ENCODE data around the gene IRF1.

Gene IRF1

DNA sequence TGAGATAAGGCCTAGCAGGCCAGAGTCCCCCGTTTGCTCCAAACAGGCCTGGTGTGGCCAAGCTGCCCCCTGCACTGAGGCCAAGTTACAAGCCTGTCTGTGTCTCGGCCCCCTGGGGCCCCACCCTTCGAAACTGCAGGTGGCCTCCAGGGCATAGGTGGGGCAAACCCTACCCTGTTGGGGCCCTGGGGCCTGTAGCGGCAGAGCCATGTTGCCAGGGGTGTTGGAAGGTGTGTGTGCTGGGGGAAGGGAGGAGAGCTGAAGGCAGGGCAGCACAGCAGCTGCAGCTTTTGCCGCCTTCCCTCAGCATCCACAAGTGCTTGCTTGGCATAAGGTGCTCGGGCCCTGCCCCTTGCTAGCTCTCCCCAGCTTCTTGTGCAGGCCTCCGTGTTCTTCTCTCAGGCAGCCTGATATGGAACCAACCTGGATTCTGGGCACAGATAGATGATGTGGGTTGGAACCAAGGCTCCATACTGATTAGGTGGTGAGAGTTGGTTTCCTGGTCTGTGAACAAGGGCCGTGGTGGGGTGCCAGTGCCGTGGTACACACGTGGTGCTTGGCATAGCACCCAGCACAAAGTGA, 12.7 kb downstream of the IRF1 start:
- H3K27ac Mint-ChIP-seq, result peak overlapping the region; percentile 87
- H3K27me3 Mint-ChIP-seq (ENCODE audit: low read depth), result no peaks in the 10 kb centered on the region
- H3K36me3 Mint-ChIP-seq (ENCODE audit: low read depth), result peaks cover 33% of the 10 kb centered on the region
- no peak overlapping the region for H3K4me3 Mint-ChIP-seq
- H3K4me1 Mint-ChIP-seq (ENCODE audit: low read depth), result peaks cover 56% of the 10 kb centered on the region
- H3K9me3 Mint-ChIP-seq, result no peaks in the 10 kb centered on the region

DNA sequence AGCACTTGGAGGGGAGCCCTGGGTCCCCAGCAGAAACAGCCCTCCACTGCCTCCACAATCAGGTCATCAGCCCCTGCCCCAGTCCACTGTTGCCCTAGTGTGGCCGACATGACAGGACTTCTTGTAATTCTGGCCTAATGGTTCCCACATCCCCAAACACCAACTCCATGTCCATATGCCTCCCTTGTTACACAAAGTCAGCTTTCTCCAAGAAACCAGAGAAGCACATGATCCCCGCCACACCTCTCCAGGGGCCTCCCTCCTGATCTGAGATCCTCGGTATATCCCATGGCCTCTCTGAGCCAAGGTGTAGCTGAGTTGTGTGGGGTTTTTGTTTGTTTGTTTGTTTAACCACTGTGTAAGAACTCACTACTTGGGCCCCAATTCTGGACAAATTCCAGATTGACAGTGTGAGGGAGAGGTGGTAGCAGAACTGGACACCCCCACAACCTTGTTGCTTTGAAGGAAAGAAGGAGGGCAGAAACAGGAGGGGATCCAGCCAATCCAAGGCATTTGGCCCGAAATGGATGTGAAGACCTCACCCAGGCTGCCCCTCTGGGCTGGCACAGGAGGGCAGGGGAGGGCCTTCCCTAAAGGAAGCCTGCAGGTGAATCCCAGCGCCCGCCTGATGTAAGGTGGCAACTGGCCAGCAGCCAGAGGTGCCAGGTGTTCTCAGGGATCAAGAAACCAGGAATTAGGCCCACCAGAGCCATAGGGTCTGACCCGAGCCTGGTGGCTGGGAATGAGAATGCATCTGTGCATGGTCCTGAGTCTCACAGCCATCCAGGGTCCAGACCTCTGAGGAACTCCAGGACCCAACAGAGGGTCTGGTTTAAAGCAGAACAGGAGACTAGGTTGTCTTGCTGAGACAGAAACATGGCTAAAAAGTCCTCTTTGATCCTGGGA, 13.4 kb downstream of the IRF1 start:
- Mint-ChIP-seq H3K27ac (peak overlapping the region; percentile 80), H3K9me3 (no peaks in the 10 kb centered on the region), H3K36me3 (ENCODE audit: low read depth) (peaks cover 30% of the 10 kb centered on the region), H3K4me3 (no peak overlapping the region), H3K4me1 (ENCODE audit: low read depth) (peaks cover 55% of the 10 kb centered on the region), H3K27me3 (ENCODE audit: low read depth) (no peaks in the 10 kb centered on the region)

DNA sequence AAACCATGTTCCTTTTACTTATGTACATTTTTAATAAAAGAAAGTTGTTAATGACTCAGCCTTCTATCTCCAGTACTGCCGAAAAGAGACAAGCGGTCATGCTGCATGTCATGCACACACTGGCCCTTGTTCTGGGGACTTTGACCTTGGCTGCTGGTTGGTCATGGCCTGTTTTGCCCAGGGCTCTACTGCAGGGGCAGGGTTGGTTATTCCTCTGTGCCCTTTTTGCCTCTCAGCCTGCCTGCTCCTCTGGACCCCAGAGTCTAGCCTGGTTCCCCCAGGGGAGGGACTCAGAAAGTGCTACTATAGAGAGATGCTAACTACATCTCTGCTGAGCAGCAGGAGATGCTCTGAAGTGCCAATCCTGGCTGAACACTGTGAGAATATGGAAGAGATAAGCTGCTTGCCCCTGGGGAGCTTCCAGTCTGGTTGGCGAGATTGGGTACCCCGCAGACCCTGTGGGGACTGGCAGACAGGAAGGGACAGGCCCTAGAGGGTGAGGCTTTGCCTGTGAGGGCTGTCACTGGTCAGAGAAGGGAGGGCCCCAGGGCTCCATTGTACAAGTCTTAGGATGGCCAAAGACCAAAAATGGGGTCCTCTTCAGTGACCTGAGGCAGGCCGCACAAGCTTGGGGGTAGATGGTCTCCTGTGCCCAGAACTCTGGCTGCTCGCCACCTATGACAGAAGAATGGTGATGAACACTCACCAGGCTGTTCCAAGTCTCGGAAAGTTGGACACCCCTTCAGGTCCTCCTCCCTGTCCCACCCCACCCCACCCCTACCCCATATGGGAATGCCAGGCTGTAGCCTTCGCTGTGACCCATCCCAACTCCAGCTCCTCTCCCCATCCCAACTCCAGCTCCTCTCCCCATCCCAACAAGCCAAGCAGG, 14.3 kb downstream of the IRF1 start:
- Mint-ChIP-seq H3K9me3 (no peaks in the 10 kb centered on the region), H3K27me3 (ENCODE audit: low read depth) (no peaks in the 10 kb centered on the region), H3K27ac (peak overlapping the region; percentile 84), H3K36me3 (ENCODE audit: low read depth) (peaks cover 31% of the 10 kb centered on the region), H3K4me1 (ENCODE audit: low read depth) (peaks cover 60% of the 10 kb centered on the region), H3K4me3 (no peak overlapping the region)

DNA sequence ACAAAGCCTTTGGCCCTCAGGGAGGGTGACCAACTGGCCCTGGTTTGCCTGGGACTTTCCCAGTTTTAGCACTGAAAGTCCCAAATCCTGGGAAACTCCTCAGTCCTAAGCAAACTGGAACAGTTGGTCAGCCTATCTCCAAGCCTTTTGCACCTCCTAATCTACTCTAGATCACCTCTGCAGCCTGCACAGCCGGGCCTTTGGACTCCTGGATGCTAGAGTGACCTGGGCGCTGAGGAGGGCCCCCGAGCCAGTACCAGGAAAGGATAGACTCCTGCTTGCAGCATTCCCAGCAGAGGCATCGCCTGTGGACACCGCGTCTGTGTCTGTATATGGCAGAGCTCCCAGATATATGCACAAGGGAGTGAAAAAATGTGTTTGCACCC, 15.1 kb downstream of the IRF1 start:
- Mint-ChIP-seq H3K9me3 (no peaks in the 10 kb centered on the region), H3K36me3 (ENCODE audit: low read depth) (peaks cover 33% of the 10 kb centered on the region), H3K27me3 (ENCODE audit: low read depth) (no peaks in the 10 kb centered on the region), H3K27ac (peak overlapping the region; percentile 84), H3K4me1 (ENCODE audit: low read depth) (peaks cover 62% of the 10 kb centered on the region), H3K4me3 (no peak overlapping the region)

DNA sequence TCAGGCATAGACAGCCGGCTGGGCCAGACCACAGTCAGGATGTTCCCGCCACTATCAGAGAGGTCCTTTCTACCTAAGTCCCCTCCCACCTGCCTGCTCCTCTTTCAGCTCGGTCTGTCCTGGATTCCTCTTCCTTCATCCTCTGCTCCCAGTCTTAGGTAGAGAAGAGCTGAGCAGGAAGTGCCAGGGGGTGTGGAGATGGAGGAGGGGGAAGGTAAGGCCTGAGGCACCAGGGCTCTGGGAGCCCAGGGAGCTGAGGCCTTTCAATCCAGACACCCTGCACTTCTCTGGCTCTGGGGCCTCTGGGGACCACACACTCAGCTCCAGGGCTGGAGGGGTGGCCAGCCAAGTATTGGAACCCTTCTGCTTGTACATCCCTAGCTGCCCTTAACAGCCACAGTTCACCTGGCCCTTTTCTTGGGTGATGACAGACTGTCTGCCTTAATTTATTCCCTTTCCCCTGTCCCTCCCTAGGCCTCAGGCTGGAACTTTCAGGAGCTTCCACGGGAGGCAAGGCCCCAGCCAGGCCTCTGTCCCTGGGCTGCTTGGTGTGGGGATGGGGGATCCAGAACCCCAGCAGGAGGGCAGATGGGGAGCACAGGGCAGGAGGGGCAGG, 15.6 kb downstream of the IRF1 start:
- Mint-ChIP-seq H3K4me3 (no peak overlapping the region), H3K9me3 (no peaks in the 10 kb centered on the region), H3K4me1 (ENCODE audit: low read depth) (peaks cover 66% of the 10 kb centered on the region), H3K36me3 (ENCODE audit: low read depth) (peaks cover 35% of the 10 kb centered on the region), H3K27me3 (ENCODE audit: low read depth) (no peaks in the 10 kb centered on the region), H3K27ac (peak overlapping the region; percentile 98)

DNA sequence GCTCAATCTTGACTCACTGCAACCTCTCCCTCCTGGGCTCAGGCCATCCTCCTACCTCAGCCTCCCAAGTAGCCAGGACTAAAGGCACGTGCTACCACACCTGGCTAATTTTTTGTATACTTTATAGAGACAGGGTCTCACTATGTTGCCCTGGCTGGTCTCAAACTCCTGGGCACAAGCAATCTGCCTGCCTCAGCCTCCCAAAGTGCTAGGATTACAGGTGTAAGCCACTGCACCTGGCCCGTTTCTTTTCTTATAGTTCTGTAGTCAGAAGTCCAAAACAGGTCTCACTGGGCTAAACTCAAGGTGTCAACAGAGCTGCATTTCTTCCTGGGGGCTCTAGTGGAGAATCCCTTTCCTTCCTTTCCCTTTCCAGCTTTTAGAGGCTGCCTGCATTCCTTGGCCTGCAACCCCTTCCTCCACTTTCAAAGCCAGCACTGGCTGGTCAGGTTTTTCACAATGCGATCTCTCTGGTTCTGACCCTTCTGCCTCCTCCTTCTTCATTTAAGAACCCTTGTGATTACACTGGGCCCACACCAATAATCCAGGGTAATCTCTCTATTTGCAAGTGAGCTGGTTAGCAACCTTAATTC, 16.3 kb downstream of the IRF1 start:
- peak overlapping the region; percentile 98 for H3K27ac Mint-ChIP-seq
- no peaks in the 10 kb centered on the region for H3K27me3 Mint-ChIP-seq (ENCODE audit: low read depth)
- H3K9me3 Mint-ChIP-seq, result no peaks in the 10 kb centered on the region
- H3K4me3 Mint-ChIP-seq, result peak overlapping the region; percentile 25
- H3K36me3 Mint-ChIP-seq (ENCODE audit: low read depth), result peaks cover 38% of the 10 kb centered on the region
- H3K4me1 Mint-ChIP-seq (ENCODE audit: low read depth), result peaks cover 67% of the 10 kb centered on the region

DNA sequence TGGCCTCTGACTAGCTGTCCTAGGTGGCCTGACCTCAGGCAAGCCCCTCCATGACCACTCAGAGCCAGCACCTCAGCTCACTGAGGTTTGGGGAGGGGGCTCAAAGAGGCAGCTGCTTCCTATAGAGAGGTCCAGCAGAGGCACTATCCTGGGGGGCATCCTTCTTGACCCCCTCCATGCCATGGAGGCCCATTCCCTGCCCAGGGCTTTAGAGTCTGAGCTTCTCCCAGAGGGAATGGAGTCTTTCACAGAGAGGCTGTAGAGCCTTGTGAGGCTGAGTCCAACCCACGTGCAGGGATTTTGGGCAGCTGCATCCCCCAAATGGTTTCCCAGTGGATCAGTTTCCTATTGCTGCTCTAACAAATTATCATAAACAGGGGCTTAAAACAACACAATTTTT, 16.9 kb downstream of the IRF1 start:
- Mint-ChIP-seq H3K27ac (peak overlapping the region; percentile 98), H3K36me3 (ENCODE audit: low read depth) (peaks cover 43% of the 10 kb centered on the region), H3K9me3 (no peaks in the 10 kb centered on the region), H3K4me1 (ENCODE audit: low read depth) (peaks cover 69% of the 10 kb centered on the region), H3K27me3 (ENCODE audit: low read depth) (no peaks in the 10 kb centered on the region), H3K4me3 (peak overlapping the region; percentile 58)

DNA sequence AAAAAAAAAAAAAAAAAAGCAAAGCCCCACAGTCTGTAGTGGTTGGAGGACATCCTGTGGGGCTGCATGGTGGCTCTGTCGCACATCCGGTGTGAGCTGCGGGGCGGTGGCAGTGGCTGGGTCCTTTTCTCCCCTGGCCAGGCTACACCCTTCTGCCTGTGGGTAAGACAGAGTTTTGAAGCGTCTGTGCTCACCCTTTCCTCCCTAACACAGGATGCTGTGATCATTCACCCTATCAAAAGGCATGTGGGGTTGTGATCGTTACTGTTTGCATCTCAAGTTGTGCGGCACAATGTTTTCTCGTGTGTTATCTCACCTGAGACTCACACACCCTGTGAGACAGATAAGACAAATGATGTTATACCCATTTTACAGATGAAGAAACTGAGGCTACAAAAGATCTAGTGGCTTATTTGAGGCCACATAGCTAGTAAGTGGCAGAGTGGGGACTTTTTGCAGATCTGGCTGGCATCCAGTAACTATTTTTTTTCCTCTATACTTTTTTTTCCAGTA, 17.5 kb downstream of the IRF1 start:
- Mint-ChIP-seq H3K9me3 (no peaks in the 10 kb centered on the region), H3K27ac (peak overlapping the region; percentile 98), H3K27me3 (ENCODE audit: low read depth) (no peaks in the 10 kb centered on the region), H3K4me1 (ENCODE audit: low read depth) (peaks cover 69% of the 10 kb centered on the region), H3K4me3 (peak overlapping the region; percentile 58), H3K36me3 (ENCODE audit: low read depth) (peaks cover 44% of the 10 kb centered on the region)

DNA sequence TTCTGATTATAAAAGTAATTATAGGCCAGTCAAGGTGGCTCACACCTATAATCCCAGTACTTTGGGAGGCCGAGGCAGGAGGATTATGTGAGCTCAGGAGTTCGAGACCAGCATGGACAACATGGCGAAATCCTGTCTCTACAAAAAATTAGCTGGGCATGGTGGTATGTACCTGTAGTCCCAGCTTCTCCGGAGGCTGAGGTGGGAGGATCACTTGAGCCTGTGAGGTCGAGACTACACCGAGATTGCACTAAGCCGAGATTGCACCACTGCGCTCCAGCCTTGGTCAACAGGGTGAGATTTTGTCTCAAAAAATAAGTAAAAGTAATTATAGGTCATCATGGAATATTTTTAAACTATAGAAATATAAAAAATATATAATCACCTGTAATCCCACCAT, 18.1 kb downstream of the IRF1 start:
- H3K4me1 Mint-ChIP-seq (ENCODE audit: low read depth), result peaks cover 74% of the 10 kb centered on the region
- H3K36me3 Mint-ChIP-seq (ENCODE audit: low read depth), result peaks cover 44% of the 10 kb centered on the region
- no peaks in the 10 kb centered on the region for H3K9me3 Mint-ChIP-seq
- H3K4me3 Mint-ChIP-seq, result no peak overlapping the region
- peak overlapping the region; percentile 70 for H3K27ac Mint-ChIP-seq
- no peaks in the 10 kb centered on the region for H3K27me3 Mint-ChIP-seq (ENCODE audit: low read depth)

DNA sequence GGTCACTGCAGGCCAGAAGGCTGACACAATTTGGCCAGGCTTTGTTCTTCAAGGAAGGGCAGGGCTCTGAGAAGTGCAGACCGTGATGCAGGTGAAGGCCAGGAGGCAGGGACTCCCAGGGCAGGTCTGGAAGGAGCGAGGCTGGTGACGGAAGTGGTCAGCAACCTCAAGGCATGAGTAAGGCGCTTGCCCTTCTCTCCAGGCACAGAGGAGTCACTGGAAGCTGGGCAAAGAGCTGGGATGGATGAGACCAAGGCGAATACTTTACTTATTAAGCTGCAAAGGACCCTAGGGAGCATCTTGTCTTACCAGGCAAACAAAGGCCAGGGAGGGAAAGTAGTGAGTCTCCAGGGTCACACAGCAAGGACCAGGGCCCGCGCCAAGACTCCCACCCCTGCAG, 18.6 kb downstream of the IRF1 start:
- H3K36me3 Mint-ChIP-seq (ENCODE audit: low read depth), result peaks cover 45% of the 10 kb centered on the region
- peak overlapping the region; percentile 79 for H3K27ac Mint-ChIP-seq
- no peaks in the 10 kb centered on the region for H3K27me3 Mint-ChIP-seq (ENCODE audit: low read depth)
- peak overlapping the region; percentile 43 for H3K4me3 Mint-ChIP-seq
- H3K4me1 Mint-ChIP-seq (ENCODE audit: low read depth), result peaks cover 76% of the 10 kb centered on the region
- no peaks in the 10 kb centered on the region for H3K9me3 Mint-ChIP-seq

DNA sequence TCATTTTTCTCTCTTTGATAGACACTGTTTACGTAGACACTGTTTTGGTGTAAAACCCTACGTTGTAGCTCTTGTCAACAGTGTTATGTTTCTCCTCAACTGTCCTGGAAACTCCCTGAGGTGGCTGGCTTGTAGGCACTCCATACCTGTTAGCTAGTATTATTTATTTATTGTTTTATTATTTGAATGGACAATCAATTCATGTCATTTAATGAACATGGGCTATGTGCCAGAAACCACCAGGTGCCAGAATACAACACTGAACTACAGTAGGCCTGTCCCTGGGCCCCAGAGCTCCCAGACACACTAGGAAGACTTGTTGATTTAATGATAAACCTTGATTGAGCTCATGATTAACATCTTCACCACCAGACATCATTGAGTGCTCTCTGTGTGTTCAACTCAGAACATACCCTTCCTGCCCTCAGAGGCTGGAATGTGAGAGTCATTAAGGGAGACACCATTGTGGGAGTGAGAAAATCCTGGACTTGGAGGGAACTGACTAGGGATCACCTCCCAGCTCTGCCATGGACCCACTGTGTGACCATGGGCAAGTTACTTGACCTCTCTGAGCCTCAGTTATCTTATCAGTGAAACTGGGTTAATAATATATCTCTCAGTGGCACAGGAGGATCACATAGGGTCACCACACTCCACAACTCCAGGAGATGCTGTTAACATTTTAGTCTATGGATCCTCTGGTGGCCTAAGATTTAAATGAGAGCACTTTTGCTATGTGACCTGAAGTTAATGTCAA, 19.2 kb downstream of the IRF1 start:
- H3K9me3 Mint-ChIP-seq, result no peaks in the 10 kb centered on the region
- H3K27ac Mint-ChIP-seq, result peak overlapping the region; percentile 79
- H3K4me1 Mint-ChIP-seq (ENCODE audit: low read depth), result peaks cover 80% of the 10 kb centered on the region
- peak overlapping the region; percentile 43 for H3K4me3 Mint-ChIP-seq
- H3K27me3 Mint-ChIP-seq (ENCODE audit: low read depth), result no peaks in the 10 kb centered on the region
- H3K36me3 Mint-ChIP-seq (ENCODE audit: low read depth), result peaks cover 43% of the 10 kb centered on the region

DNA sequence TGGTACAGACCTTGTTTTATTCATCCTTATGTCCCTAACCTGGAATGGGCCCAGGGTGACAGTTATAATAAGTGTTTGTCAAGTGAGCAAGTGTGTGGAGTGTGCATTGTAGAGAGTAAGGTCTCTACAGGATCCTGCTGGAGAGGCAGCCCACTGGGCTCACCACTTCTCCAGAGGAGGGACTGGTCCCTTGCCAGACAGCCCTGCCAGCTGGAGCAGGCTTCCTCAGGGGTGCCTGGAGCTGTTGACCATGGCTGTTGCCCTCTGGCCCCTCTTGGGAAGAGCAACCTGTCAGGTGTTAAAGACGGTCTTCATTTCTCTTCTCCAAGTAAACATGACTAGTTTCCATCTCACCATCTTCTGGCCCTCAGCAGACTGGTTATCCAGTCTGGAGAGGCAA, 20.0 kb downstream of the IRF1 start:
- H3K4me3 Mint-ChIP-seq, result no peak overlapping the region
- H3K9me3 Mint-ChIP-seq, result no peaks in the 10 kb centered on the region
- H3K27ac Mint-ChIP-seq, result peak overlapping the region; percentile 79
- H3K36me3 Mint-ChIP-seq (ENCODE audit: low read depth), result peaks cover 36% of the 10 kb centered on the region
- H3K4me1 Mint-ChIP-seq (ENCODE audit: low read depth), result peaks cover 81% of the 10 kb centered on the region
- H3K27me3 Mint-ChIP-seq (ENCODE audit: low read depth), result no peaks in the 10 kb centered on the region

DNA sequence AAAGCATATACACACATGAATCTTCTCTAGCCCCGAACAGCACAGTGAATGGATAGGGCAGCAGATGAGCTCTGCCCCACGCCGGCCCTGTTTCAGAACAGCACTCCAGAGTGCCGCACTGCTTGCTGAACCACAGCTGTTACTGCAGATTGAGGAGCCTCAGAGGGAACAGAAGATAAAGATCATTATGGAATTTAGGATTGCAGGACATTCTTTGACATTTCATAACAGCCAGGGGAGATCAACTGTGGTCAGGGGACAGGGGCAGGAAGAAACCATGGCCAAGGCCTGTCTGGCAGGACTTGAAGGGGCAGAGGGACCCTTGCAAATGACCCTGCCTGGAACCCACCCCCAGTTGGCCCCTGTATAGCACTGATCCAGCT, 20.6 kb downstream of the IRF1 start:
- H3K4me1 Mint-ChIP-seq (ENCODE audit: low read depth), result peaks cover 87% of the 10 kb centered on the region
- no peaks in the 10 kb centered on the region for H3K9me3 Mint-ChIP-seq
- H3K27me3 Mint-ChIP-seq (ENCODE audit: low read depth), result no peaks in the 10 kb centered on the region
- H3K36me3 Mint-ChIP-seq (ENCODE audit: low read depth), result peaks cover 35% of the 10 kb centered on the region
- peak overlapping the region; percentile 73 for H3K27ac Mint-ChIP-seq
- no peak overlapping the region for H3K4me3 Mint-ChIP-seq
